ENCODE results near the gene NF2. TPM values are rescaled to one million over a fixed set of nuclear protein-coding genes. Genes with fewer than 3 reads are reported as not detected.
"Not testable (repeated sequence)": the region's sequence is repeated elsewhere in the genome, so short reads cannot be mapped to it uniquely, and the experiment has no call there.

The NF2 gene
- total RNA-seq, 4 donors from 2014 or later = 30.5 to 82.5 (median 36.6) TPM

GRCh38 chr22:29587938-29588699, 15.3 kb upstream of the NF2 start:
- Histone ChIP-seq H3K4me1 (no peaks in the 10 kb centered on the region), H3K27ac (no peak overlapping the region), H3K4me3 (no peak overlapping the region), H3K36me3 (no peaks in the 10 kb centered on the region), H3K27me3 (no peaks in the 10 kb centered on the region), H3K9me3 (no peaks in the 10 kb centered on the region)
- no peak for DNase-seq
- TF ChIP-seq POLR2A (IDR thresholded peaks at IDR 0.05) (no peak), CTCF (IDR thresholded peaks at IDR 0.05) (no peak)

GRCh38 chr22:29593923-29594322, 9.5 kb upstream of the NF2 start:
- TF ChIP-seq CTCF (IDR thresholded peaks at IDR 0.05) = no peak
- no peak for TF ChIP-seq POLR2A (IDR thresholded peaks at IDR 0.05)
- no peaks in the 10 kb centered on the region for H3K4me1 ChIP-seq
- peaks cover 0 to 4% (median 0%) of the 10 kb centered on the region in 4 donors for H3K9me3 ChIP-seq
- H3K27me3 ChIP-seq = no peaks in the 10 kb centered on the region
- no peak overlapping the region for H3K27ac ChIP-seq
- H3K4me3 ChIP-seq = no peak overlapping the region
- DNase-seq = no peak
- no peaks in the 10 kb centered on the region for H3K36me3 ChIP-seq

GRCh38 chr22:29594447-29594846, 9.0 kb upstream of the NF2 start:
- not testable (repeated sequence) for H3K4me3 ChIP-seq, H3K9me3 ChIP-seq, H3K36me3 ChIP-seq, DNase-seq, H3K4me1 ChIP-seq, H3K27me3 ChIP-seq, H3K27ac ChIP-seq

- peaks cover 0 to 4% (median 0%) of the 10 kb centered on the region in 4 donors for H3K9me3 ChIP-seq
- H3K4me1 ChIP-seq = no peaks in the 10 kb centered on the region
- H3K4me3 ChIP-seq = peak overlapping the region in 1 of 4 donors; percentile 45
- no peak overlapping the region for H3K27ac ChIP-seq
- no peaks in the 10 kb centered on the region for H3K27me3 ChIP-seq
- no peak for DNase-seq
- TF ChIP-seq CTCF (IDR thresholded peaks at IDR 0.05) = no peak
- no peak for TF ChIP-seq POLR2A (IDR thresholded peaks at IDR 0.05)
- no peaks in the 10 kb centered on the region for H3K36me3 ChIP-seq
Measured at GRCh38 chr22:29596408-29596807, 7.0 kb upstream of the NF2 start.

- H3K4me3 ChIP-seq, H3K36me3 ChIP-seq, H3K4me1 ChIP-seq, DNase-seq, H3K27me3 ChIP-seq, H3K9me3 ChIP-seq, H3K27ac ChIP-seq: not testable (repeated sequence)
Measured at GRCh38 chr22:29597871-29598683, 5.4 kb upstream of the NF2 start.

- TF ChIP-seq CTCF (IDR thresholded peaks at IDR 0.05) (no peak), POLR2A (IDR thresholded peaks at IDR 0.05) (no peak)
- H3K9me3 ChIP-seq = peaks cover 0 to 4% (median 0%) of the 10 kb centered on the region in 4 donors
- DNase-seq = no peak
- H3K27ac ChIP-seq = no peak overlapping the region
- H3K4me3 ChIP-seq = no peak overlapping the region
- H3K36me3 ChIP-seq = no peaks in the 10 kb centered on the region
- H3K4me1 ChIP-seq = peaks cover 0 to 5% (median 0%) of the 10 kb centered on the region in 4 donors
- no peaks in the 10 kb centered on the region for H3K27me3 ChIP-seq
Measured at GRCh38 chr22:29598684-29599020, 4.8 kb upstream of the NF2 start.

All from Peyer's patch (tissue), 4 donors.